Measurements from ENCODE around the gene CMIP.

GRCh38 chr16:81401035-81401950 lies 43.3 kb upstream of the CMIP start:
- TF ChIP-seq POLR2A (IDR thresholded peaks at IDR 0.05) (no peak), CTCF (IDR thresholded peaks at IDR 0.05) (no peak)

All from thyroid gland (tissue), 4 donors.